ENCODE results near the gene TMEM87B. TPM values are rescaled to one million over a fixed set of nuclear protein-coding genes. Genes with fewer than 3 reads are reported as not detected.

Gene TMEM87B
- total RNA-seq, 1 experiment from 2014 or later, result 10.5 TPM

DNA sequence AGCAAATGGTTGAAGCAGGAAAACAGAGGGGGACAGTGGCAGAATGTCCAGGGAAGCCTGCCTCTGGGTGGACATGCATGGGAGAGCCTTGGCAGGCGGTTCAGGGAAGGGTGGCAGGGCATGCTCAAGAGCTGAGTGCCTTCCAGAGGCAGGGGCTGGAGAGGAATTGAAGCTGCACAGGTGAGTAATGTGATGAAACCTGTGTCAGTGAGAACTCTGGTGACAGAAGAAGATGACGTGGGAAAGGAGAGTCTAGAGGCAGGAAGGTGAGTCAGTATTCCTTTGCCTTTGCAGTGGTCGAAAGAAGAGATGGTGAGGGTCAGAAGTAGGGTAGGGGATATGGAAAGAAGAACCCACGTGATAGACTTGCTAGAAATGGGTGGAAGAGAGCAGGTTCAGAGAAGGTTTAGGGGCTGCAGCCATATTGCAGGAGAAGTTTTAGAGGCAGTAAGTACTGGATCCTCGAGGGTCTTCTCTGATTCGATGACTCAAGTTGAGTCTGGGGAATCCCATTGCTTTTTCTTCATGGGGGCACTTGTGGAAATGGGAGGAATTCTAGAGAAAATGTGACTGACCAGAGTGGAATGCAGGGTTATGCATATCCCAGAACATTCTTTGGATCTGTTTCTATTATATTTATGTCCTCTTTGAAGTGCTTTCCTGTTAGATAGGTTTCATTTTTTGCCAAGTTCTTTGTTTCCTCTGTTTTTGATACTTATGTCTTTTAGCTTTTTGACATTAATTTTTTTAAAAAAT, 37.4 kb downstream of the TMEM87B start:
- no peaks in the 10 kb centered on the region for H3K23me2 ChIP-seq (ENCODE audit: insufficient read length, low read depth, low read length, poor library complexity, severe bottlenecking)
- no peaks in the 10 kb centered on the region for H3K79me2 ChIP-seq (ENCODE audit: insufficient read depth, low read length)
- no peaks in the 10 kb centered on the region for H4K20me1 ChIP-seq (ENCODE audit: control insufficient read depth, insufficient read depth, insufficient read length)
- H3K23ac ChIP-seq (ENCODE audit: insufficient read length, low read depth, low read length), result no peak overlapping the region
- no peak overlapping the region for H2BK5ac ChIP-seq (ENCODE audit: insufficient read length, low read length)
- WGBS (ENCODE audit: extremely low coverage, insufficient read length, low lambda C conversion rate), result no CpG with 5 or more reads among the region's 6 CpGs
- no peak overlapping the region for H4K8ac ChIP-seq (replicated peaks; ENCODE audit: insufficient read length, low read depth, low read length)
- no peak for DNase-seq
- H2BK12ac ChIP-seq (ENCODE audit: insufficient read length, low read depth, low read length), result no peak overlapping the region
- TF ChIP-seq, protein P1, sequence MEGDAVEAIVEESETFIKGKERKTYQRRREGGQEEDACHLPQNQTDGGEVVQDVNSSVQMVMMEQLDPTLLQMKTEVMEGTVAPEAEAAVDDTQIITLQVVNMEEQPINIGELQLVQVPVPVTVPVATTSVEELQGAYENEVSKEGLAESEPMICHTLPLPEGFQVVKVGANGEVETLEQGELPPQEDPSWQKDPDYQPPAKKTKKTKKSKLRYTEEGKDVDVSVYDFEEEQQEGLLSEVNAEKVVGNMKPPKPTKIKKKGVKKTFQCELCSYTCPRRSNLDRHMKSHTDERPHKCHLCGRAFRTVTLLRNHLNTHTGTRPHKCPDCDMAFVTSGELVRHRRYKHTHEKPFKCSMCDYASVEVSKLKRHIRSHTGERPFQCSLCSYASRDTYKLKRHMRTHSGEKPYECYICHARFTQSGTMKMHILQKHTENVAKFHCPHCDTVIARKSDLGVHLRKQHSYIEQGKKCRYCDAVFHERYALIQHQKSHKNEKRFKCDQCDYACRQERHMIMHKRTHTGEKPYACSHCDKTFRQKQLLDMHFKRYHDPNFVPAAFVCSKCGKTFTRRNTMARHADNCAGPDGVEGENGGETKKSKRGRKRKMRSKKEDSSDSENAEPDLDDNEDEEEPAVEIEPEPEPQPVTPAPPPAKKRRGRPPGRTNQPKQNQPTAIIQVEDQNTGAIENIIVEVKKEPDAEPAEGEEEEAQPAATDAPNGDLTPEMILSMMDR (conservative IDR thresholded peaks at IDR 0.05), result no peak
- H2BK15ac ChIP-seq (ENCODE audit: low read depth, low read length), result no peak overlapping the region
- no peaks in the 10 kb centered on the region for H3K4me1 ChIP-seq (ENCODE audit: insufficient read depth, low read length)
- H3K79me1 ChIP-seq (ENCODE audit: insufficient read depth, low read depth, low read length, poor library complexity, severe bottlenecking), result no peaks in the 10 kb centered on the region
- no peaks in the 10 kb centered on the region for H3K9me3 Mint-ChIP-seq
- H3K27me3 ChIP-seq (ENCODE audit: insufficient read depth, low read length), result no peaks in the 10 kb centered on the region
- no peak overlapping the region for H3K4me3 Mint-ChIP-seq
- H2BK120ac ChIP-seq (ENCODE audit: low read depth, low read length, poor library complexity, severe bottlenecking), result no peak overlapping the region
- no peak overlapping the region for H3K9ac ChIP-seq (ENCODE audit: extremely low read depth, insufficient read length, low read length)
- no peak overlapping the region for H3K56ac ChIP-seq (ENCODE audit: insufficient read length, low read depth, low read length)
- peak overlapping the region in 1 of 3 experiments; percentile 2; a peak in 1 of 7 replicates for H3K27ac Mint-ChIP-seq
- H2BK20ac ChIP-seq (ENCODE audit: low read depth, low read length, poor library complexity, severe bottlenecking), result no peak overlapping the region
- no peak overlapping the region for H2AFZ ChIP-seq (ENCODE audit: low read length)
- no peaks in the 10 kb centered on the region for H3K4me1 Mint-ChIP-seq
- no peak overlapping the region for H3K14ac ChIP-seq (ENCODE audit: insufficient read depth, low read length)
- no peak overlapping the region for H3K27ac ChIP-seq (ENCODE audit: insufficient read length, low read depth, low read length)
- H3T11ph ChIP-seq (ENCODE audit: low read length), result no peak overlapping the region
- H3K4me2 ChIP-seq (ENCODE audit: insufficient read depth, insufficient read length, low read length), result no peak overlapping the region
- no peak overlapping the region for H4K5ac ChIP-seq (ENCODE audit: insufficient read length, low read depth, low read length)
- H3K36me3 Mint-ChIP-seq (ENCODE audit: insufficient read depth in 1 of 3, low read depth in 3 of 3), result peaks cover 0 to 24% (median 18%) of the 10 kb centered on the region in 3 experiments; a peak in 6 of 7 replicates
- H4K91ac ChIP-seq (ENCODE audit: insufficient read length, low read depth, low read length), result no peak overlapping the region
- no peak overlapping the region for H3K18ac ChIP-seq (ENCODE audit: insufficient read length, low read depth, low read length)
- no peaks in the 10 kb centered on the region for H3K27me3 Mint-ChIP-seq (ENCODE audit: low read depth)
- H3K9me3 ChIP-seq (ENCODE audit: control insufficient read depth, low read depth, low read length), result no peaks in the 10 kb centered on the region
- H2AK5ac ChIP-seq (ENCODE audit: insufficient read length, low read length), result no peak overlapping the region
- no peak overlapping the region for H3K4ac ChIP-seq (ENCODE audit: low read depth, low read length)
